Measurements from ENCODE around the gene ABO.
"Not testable (repeated sequence)": the region's sequence is repeated elsewhere in the genome, so short reads cannot be mapped to it uniquely, and the experiment has no call there.

ABO gene

GRCh38 chr9:133227242-133227860 is 47.6 kb downstream of the ABO start:
- Histone ChIP-seq H3K27me3 (peaks cover 0 to 48% of the 10 kb centered on the region in 2 donors), H3K4me3 (no peak overlapping the region)

GRCh38 chr9:133226219-133227171 is 48.5 kb downstream of the ABO start:
- Histone ChIP-seq H3K9me3 (no peaks in the 10 kb centered on the region), H3K27ac (no peak overlapping the region), H3K36me3 (no peaks in the 10 kb centered on the region), H3K27me3 (peaks cover 0 to 51% of the 10 kb centered on the region in 2 donors), H3K4me1 (no peaks in the 10 kb centered on the region), H3K4me3 (no peak overlapping the region)
- intact Hi-C loops (cut with DNase I; ENCODE audit: low total_unique reads) = no loop called here
- no peak for TF ChIP-seq CTCF (IDR thresholded peaks at IDR 0.05)
- peak in 1 of 2 donors; percentile 40 for DNase-seq

More at GRCh38 chr9:133227242-133227860, 47.6 kb downstream of the ABO start:
- no peak for TF ChIP-seq CTCF (IDR thresholded peaks at IDR 0.05)
- Histone ChIP-seq H3K36me3 (no peaks in the 10 kb centered on the region), H3K27ac (no peak overlapping the region), H3K4me1 (no peaks in the 10 kb centered on the region), H3K9me3 (no peaks in the 10 kb centered on the region)
- intact Hi-C loops (cut with DNase I; ENCODE audit: low total_unique reads) = no loop called here
- no peak for DNase-seq

GRCh38 chr9:133225171-133226011 is 49.6 kb downstream of the ABO start:
- Histone ChIP-seq H3K9me3 (no peaks in the 10 kb centered on the region), H3K27ac (no peak overlapping the region), H3K4me3 (no peak overlapping the region), H3K4me1 (no peaks in the 10 kb centered on the region), H3K27me3 (peaks cover 0 to 51% of the 10 kb centered on the region in 2 donors), H3K36me3 (no peaks in the 10 kb centered on the region)
- peak in 1 of 2 donors; percentile 59 for DNase-seq
- no peak for TF ChIP-seq CTCF (IDR thresholded peaks at IDR 0.05)
- intact Hi-C loops (cut with DNase I; ENCODE audit: low total_unique reads) = no loop called here

- no peaks in the 10 kb centered on the region for H3K9me3 ChIP-seq
- DNase-seq = no peak
- no peak overlapping the region for H3K27ac ChIP-seq
- intact Hi-C loops (cut with DNase I; ENCODE audit: low total_unique reads) = no loop called here
- TF ChIP-seq CTCF (IDR thresholded peaks at IDR 0.05) = no peak
- H3K27me3 ChIP-seq = peaks cover 0 to 51% of the 10 kb centered on the region in 2 donors
- no peaks in the 10 kb centered on the region for H3K4me1 ChIP-seq
- no peak overlapping the region for H3K4me3 ChIP-seq
- H3K36me3 ChIP-seq = no peaks in the 10 kb centered on the region
Measured at GRCh38 chr9:133224762-133225161, 50.2 kb downstream of the ABO start.

GRCh38 chr9:133223159-133223756 is 51.7 kb downstream of the ABO start:
- H3K36me3 ChIP-seq; H3K9me3 ChIP-seq; H3K27ac ChIP-seq; H3K4me1 ChIP-seq; intact Hi-C loops (cut with DNase I; ENCODE audit: low total_unique reads); H3K4me3 ChIP-seq: not testable (repeated sequence)
- peak in 1 of 2 donors; percentile 39 for DNase-seq
- H3K27me3 ChIP-seq = peaks cover 0 to 47% of the 10 kb centered on the region in 2 donors

- H3K4me3 ChIP-seq; H3K36me3 ChIP-seq; H3K9me3 ChIP-seq; intact Hi-C loops (cut with DNase I; ENCODE audit: low total_unique reads); H3K27ac ChIP-seq; H3K4me1 ChIP-seq: not testable (repeated sequence)
- DNase-seq = peak in 1 of 2 donors; percentile 24
- H3K27me3 ChIP-seq = peaks cover 0 to 36% of the 10 kb centered on the region in 2 donors
Measured at GRCh38 chr9:133221994-133222393, 53.0 kb downstream of the ABO start.
